Ovary (tissue), 3 donors: Measurements from ENCODE around the gene ATG2B.

Experiments
- CTCF ChIP-seq, 3 donors: fragments of 450-650 bp in 2 of 3; fragments of 200-600 bp in 1 of 3; IDR thresholded peaks; one replicate each; pipeline versions ENCODE4 v1.5.1 to v1.8.0; 2016 to 2022; ENCODE audit warnings: antibody characterized with exemption in 3 of 3, mild to moderate bottlenecking in 1 of 3
- EP300 ChIP-seq: sonication (generic); formaldehyde crosslinking; IDR thresholded peaks from one replicate; pipeline ENCODE4 v1.6.1; 2017; ENCODE audit warnings: antibody characterized with exemption
- POLR2A ChIP-seq: fragments of 450-650 bp; IDR thresholded peaks from one replicate; pipeline ENCODE4 v1.6.1; 2017; ENCODE audit warnings: antibody characterized with exemption, mild to moderate bottlenecking, moderate library complexity
- donor health status: DM: no; HTN: no; CAD: no.

GRCh38 chr14:96307434-96307833, 55.7 kb downstream of the ATG2B start:
- no peak for TF ChIP-seq CTCF (IDR thresholded peaks at IDR 0.05)
- no peak for TF ChIP-seq POLR2A
- no peak for TF ChIP-seq EP300
